Activated T-helper 1 cell treated with anti-CD3 and anti-CD28 coated beads, Interleukin-12 subunit alpha, Interleukin-12 subunit beta, Interleukin-2, Interleukin-4 antibody, amounts not matched to agents 30 ng/mL and 10 ng/mL and 1 ng/mL, durations not matched to agents 14 hours and 24 hours and 36 hours (primary cell): ENCODE data around the gene HMGXB3. TPM values are rescaled to one million over a fixed set of nuclear protein-coding genes. Genes with fewer than 3 reads are reported as not detected.
"Not testable (repeated sequence)": the region's sequence is repeated elsewhere in the genome, so short reads cannot be mapped to it uniquely, and the experiment has no call there.

Source experiments
- DNase-seq: peaks from one replicate; pipeline ENCODE4 v3.0.0; 2021; ENCODE audit warnings: low spot score
- H3K27ac Mint-ChIP-seq: one replicate; pipeline ENCODE4 v1.8.0; 2021; ENCODE audit warnings: mild to moderate bottlenecking, mixed read lengths
- H3K27me3 Mint-ChIP-seq: one replicate; pipeline ENCODE4 v1.8.0; 2022; ENCODE audit warnings: mild to moderate bottlenecking, moderate library complexity, mixed read lengths; ENCODE audit not compliant: insufficient read depth
- H3K36me3 Mint-ChIP-seq: one replicate; pipeline ENCODE4 v1.8.0; 2021; ENCODE audit warnings: low read depth, mixed read lengths
- H3K4me1 Mint-ChIP-seq: one replicate; pipeline ENCODE4 v1.8.0; 2021; ENCODE audit warnings: low read depth, mixed read lengths
- H3K4me3 Mint-ChIP-seq: one replicate; pipeline ENCODE4 v1.8.0; 2021; ENCODE audit warnings: mild to moderate bottlenecking, moderate library complexity, mixed read lengths
- H3K9me3 Mint-ChIP-seq: one replicate; pipeline ENCODE4 v1.8.0; 2021; ENCODE audit warnings: mixed read lengths
- intact Hi-C: fragments of 100-400 bp; cut with micrococcal nuclease; formaldehyde crosslinking; loops from one replicate; pipeline ENCODE4 v1.15.1; 2024
- total RNA-seq: library from RNA; stranded (reverse); gene quantifications from 2 replicates; pipeline ENCODE4 v1.2.3, GENCODE V29; 2022

Gene HMGXB3
- total RNA-seq, 1 donor from 2014 or later, result 49.1 TPM

DNA sequence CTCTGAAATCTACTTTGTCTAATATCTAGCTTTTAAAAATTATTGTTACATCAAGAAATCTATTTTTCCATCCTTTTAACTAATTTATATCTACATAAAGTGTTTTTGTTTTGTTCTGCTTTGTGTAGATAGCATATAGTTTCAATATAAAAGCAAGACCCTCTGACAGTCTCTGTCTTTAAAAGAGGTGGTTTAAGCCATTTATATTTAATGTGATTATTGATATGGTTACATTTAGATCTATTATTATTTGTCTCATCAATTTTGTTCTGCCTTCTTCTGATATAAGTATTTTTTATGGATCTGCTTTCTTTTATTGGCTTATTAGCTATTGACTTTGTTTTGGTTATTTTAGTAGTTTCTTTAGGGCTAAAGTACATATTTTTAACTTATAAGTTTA, 16.0 kb downstream of the HMGXB3 start:
- no peak for DNase-seq
- peaks cover 87% of the 10 kb centered on the region for H3K36me3 Mint-ChIP-seq

DNA sequence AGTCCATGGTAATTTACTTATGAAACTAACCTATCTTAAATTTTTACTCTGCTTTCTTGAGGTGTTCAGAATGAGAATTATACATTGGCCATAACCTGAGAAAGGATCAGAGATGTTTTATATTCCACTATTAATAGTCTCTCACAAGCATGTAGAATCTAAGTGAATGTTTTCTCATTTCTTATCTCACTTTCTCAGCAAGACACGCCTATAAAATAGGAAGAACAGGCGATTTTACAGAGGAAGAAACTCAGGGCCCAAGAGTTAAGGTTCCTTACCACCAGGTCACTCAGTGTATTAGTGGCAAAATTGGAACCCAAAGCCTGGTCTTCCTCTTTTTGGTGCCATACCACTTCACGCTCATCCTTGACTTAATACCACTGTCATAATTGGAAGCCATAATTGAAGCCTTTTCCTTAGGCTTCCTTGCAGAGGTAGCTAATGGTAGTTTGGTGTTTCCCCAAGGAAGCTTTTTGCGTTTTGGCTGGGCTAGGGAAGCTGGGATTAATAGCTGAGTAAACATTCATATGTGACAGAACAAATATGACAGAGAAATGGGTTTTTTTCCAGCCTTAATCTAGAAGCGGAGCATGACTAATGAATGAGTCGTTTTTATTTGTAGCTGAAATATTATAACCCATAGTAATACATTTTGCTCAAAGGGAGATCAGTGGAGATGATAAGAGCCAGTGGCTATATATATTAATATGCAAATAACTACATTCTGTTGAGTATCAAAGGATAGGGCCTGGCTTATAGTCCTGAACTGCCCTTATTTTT, 16.9 kb downstream of the HMGXB3 start:
- Mint-ChIP-seq H3K4me1 (peaks cover 30% of the 10 kb centered on the region), H3K27ac (no peak overlapping the region), H3K27me3 (no peaks in the 10 kb centered on the region), H3K9me3 (peaks cover 10% of the 10 kb centered on the region), H3K4me3 (no peak overlapping the region), H3K36me3 (peaks cover 90% of the 10 kb centered on the region)
- intact Hi-C loops, result no loop called here
- no peak for DNase-seq

More for the DNA sequence above, 16.0 kb downstream of the HMGXB3 start:
- Mint-ChIP-seq H3K27me3 (no peaks in the 10 kb centered on the region), H3K4me1 (peaks cover 21% of the 10 kb centered on the region), H3K4me3 (no peak overlapping the region), H3K27ac (no peak overlapping the region), H3K9me3 (peaks cover 10% of the 10 kb centered on the region)
- intact Hi-C loops, result no loop called here

DNA sequence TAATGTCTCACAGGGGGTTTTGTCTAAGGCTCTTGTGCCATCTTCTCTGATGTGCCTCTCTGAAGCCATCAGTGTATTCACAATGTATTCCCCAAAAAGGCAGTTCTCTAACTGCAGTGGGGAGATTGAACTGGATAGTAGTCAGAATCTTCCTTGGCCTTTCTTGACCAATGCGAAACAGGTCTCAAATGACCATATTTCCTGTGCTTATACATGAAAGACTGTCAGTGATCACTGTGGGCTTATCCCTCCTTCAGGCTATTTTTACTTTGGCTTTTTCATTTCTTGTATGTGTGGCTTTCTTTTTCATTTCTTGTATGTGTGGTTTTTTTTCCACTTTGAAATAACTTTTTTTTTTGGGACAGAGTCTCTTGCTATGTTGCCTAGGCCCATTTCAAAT, 19.7 kb downstream of the HMGXB3 start:
- intact Hi-C loops, result no loop called here
- Mint-ChIP-seq H3K4me3 (no peak overlapping the region), H3K9me3 (peaks cover 8% of the 10 kb centered on the region), H3K27me3 (no peaks in the 10 kb centered on the region), H3K4me1 (peaks cover 37% of the 10 kb centered on the region), H3K27ac (peak overlapping the region; percentile 68), H3K36me3 (peaks cover 73% of the 10 kb centered on the region)
- DNase-seq, result no peak

DNA sequence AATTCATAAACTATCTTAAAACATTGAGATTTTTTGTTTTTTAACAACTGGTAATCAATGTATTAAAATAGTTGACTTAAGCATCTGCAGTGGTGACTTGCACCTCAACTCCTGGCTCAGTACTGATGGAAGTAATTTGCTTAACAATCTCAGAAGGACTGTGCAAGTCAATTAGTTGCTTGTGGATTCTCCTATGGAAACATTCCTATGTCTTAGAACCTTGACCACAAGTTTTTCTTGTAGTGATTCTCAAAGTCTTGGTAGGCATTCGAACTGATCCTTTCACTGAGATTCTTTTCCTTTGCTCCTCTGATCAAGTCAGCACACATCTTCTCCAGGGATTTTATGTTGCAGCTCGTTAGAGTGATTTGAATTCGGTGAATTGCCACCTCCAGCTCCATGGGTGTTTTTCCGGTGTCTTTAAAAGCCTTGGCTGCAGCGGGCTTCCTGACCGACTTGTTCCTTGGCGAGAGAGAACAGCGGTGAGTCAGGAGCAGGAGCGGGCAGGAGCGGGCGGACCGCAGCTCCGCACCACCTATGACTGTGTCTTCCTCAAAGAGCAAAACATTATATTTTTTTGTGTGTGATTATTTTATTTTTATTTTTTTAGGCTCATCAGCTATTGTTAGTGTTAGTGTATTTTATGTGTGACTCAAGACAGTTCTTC, 21.1 kb downstream of the HMGXB3 start:
- H3K27me3 Mint-ChIP-seq, result no peaks in the 10 kb centered on the region
- intact Hi-C loops, result no loop called here
- no peak for DNase-seq
- peaks cover 66% of the 10 kb centered on the region for H3K36me3 Mint-ChIP-seq
- H3K9me3 Mint-ChIP-seq, result no peaks in the 10 kb centered on the region
- peaks cover 37% of the 10 kb centered on the region for H3K4me1 Mint-ChIP-seq
- H3K27ac Mint-ChIP-seq, result peak overlapping the region; percentile 46
- H3K4me3 Mint-ChIP-seq, result no peak overlapping the region

DNA sequence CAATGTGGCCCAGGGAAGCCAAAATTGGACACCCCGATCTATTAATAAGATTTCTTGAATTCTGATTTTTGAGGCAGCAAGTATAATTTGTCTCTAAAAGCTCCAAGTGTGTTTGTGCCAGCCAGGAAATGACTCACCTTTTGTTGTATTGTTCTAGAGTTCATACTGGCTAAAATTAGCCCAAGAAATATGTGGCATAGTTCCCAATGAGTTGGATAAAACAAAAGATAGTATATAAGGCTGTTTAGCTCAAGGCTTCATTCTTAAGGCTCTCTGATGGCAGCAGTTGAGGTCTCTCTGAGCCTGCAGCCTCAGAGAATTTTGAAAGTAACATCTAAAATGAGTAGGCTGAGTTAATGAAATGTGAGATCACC, 21.6 kb downstream of the HMGXB3 start:
- Mint-ChIP-seq H3K4me1 (peaks cover 37% of the 10 kb centered on the region), H3K36me3 (peaks cover 64% of the 10 kb centered on the region), H3K9me3 (no peaks in the 10 kb centered on the region), H3K27ac (peak overlapping the region; percentile 46), H3K4me3 (no peak overlapping the region), H3K27me3 (no peaks in the 10 kb centered on the region)
- DNase-seq, result no peak
- intact Hi-C loops, result no loop called here

DNA sequence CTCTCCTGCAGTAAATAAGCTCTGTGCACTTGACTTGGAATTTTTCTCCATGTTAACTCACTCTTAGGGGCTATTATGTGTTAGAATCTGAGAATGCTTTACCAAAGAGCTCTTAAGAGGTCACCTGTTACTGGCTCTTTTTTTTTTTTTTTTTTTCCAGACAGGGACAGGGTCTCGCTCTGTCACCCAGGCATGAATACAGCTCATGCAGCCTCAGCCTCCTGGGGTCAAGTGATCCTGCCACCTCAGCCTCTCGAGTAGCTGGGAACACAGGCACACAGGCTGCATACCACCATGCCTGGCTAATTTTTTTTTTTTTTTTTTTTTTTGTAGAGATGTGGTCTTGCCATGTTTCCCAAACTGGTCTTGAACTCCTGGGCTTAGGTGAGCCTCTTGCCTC, 22.1 kb downstream of the HMGXB3 start:
- H3K27ac Mint-ChIP-seq, result no peak overlapping the region
- intact Hi-C loops, result no loop called here
- DNase-seq, result no peak
- peaks cover 59% of the 10 kb centered on the region for H3K36me3 Mint-ChIP-seq
- H3K9me3 Mint-ChIP-seq, result no peaks in the 10 kb centered on the region
- peaks cover 37% of the 10 kb centered on the region for H3K4me1 Mint-ChIP-seq
- H3K27me3 Mint-ChIP-seq, result no peaks in the 10 kb centered on the region
- H3K4me3 Mint-ChIP-seq, result no peak overlapping the region

DNA sequence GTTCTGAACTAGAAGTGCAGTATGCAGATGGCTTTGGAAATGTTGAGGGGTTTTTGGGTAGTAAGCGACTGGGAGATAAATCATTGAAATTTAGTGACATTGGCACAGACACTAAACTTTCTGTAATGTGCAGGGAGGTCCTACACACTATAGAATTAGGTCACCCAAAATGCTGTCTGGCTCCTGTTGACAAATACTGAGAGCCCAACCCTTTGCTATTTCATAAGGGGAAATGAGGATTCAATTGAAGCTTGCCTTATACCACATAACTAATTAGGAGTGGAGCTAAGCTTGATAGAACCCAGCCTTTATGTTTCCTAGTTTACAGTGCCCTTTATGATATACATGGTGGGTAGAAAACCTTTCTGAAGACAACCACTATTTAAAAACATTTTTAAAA, 22.6 kb downstream of the HMGXB3 start:
- peaks cover 36% of the 10 kb centered on the region for H3K4me1 Mint-ChIP-seq
- intact Hi-C loops, result no loop called here
- H3K36me3 Mint-ChIP-seq, result peaks cover 59% of the 10 kb centered on the region

DNA sequence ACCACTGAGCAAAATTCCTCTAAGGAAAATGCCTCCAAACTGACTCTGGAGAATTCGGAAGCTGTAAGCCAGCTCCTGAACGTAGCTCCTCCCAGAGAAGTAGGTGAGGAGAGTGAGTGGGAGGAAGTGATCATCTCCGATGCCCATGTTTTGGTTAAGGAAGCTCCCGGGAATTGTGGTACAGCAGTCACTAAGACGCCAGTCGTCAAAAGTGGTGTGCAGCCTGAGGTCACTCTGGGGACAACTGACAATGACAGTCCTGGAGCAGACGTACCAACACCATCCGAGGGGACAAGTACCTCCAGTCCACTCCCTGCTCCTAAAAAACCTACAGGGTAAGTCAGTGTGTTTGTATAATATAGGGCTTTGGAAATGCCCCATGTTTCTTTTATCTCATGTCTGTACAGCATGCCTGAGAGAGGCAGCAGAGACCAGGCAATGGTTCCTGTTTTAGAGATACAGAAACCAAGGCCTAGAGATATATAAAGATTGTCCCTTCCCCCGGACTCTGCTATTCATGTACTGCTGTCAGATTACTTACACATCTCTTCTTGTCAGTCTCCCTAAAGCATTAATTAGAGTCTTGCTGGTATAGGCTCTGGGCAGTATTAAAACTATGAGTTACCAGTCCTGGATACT, 23.9 kb downstream of the HMGXB3 start:
- peaks cover 33% of the 10 kb centered on the region for H3K4me1 Mint-ChIP-seq
- H3K4me3 Mint-ChIP-seq, result no peak overlapping the region
- intact Hi-C loops, result no loop called here
- H3K9me3 Mint-ChIP-seq, result no peaks in the 10 kb centered on the region
- no peak for DNase-seq
- H3K27me3 Mint-ChIP-seq, result no peaks in the 10 kb centered on the region
- H3K27ac Mint-ChIP-seq, result no peak overlapping the region
- peaks cover 51% of the 10 kb centered on the region for H3K36me3 Mint-ChIP-seq

More for the DNA sequence above, 22.6 kb downstream of the HMGXB3 start:
- Mint-ChIP-seq H3K9me3 (no peaks in the 10 kb centered on the region), H3K4me3 (no peak overlapping the region), H3K27me3 (no peaks in the 10 kb centered on the region), H3K27ac (no peak overlapping the region)
- DNase-seq, result no peak

DNA sequence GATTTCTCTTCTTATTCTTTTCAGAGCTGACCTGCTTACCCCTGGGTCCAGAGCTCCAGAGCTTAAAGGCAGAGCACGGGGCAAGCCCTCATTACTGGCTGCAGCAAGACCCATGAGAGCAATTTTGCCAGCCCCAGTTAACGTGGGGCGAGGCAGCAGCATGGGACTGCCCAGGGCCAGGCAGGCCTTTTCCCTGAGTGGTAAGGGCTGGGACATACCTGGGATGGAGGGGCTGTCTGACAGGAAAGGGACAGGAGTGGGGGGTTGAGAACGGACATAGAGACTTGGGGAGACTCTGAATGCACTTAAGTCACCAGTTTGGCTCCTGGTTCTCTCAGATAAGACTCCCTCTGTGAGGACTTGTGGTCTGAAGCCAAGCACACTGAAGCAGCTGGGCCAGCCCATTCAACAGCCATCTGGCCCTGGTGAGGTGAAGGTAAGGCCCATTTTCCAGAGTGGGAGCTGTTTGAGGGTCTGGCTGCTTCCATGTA, 26.2 kb downstream of the HMGXB3 start:
- Mint-ChIP-seq H3K36me3 (peaks cover 44% of the 10 kb centered on the region), H3K27me3 (no peaks in the 10 kb centered on the region), H3K4me1 (peaks cover 19% of the 10 kb centered on the region), H3K9me3 (no peaks in the 10 kb centered on the region), H3K4me3 (no peak overlapping the region), H3K27ac (no peak overlapping the region)
- intact Hi-C loops, result no loop called here
- DNase-seq, result no peak

DNA sequence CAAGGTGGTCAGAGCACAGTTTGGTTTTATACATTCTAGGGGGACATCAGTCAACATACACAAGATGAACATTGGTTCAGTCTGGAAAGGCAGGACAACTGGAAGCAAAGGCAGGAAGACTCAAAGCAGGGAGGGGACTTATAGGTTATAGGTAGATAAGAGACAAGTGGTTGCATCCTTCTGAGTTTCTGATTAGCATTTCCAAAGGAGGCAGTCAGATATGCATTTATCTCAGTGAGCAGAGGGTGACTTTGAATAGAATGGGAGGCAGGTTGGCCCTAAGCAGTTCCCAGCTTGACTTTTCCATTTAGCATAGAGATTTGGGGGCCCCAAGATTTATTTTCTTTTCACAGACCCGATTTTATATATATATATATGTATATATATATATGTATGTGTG, 27.5 kb downstream of the HMGXB3 start:
- intact Hi-C loops, result loop anchor here (2.0 kb wide), 1 partner anchor 25 kb away; no protein-coding TSS in a partner anchor
- DNase-seq, H3K4me1 Mint-ChIP-seq, H3K9me3 Mint-ChIP-seq, H3K4me3 Mint-ChIP-seq, H3K27ac Mint-ChIP-seq, H3K27me3 Mint-ChIP-seq: not testable (repeated sequence)
- H3K36me3 Mint-ChIP-seq, result peaks cover 45% of the 10 kb centered on the region

DNA sequence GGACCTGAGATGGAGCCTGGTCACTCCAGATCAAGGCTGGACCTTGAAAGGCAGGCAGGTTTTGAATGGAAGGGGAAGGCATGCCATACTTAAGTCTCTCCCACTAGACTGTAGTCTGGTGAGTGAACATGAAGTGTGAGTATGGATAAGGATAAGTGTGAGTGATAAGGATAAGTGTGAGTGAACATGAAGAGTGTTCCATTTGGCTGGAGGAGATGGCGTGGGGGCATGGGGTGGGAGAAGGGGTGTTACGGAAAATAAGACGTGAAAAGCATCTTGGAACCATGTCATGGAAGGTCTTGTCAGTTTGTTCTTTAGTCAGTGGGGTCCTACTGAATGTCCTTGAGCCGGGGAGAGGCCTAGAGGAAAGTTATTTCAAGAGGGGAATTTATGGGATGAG, 32.8 kb downstream of the HMGXB3 start:
- intact Hi-C loops, result no loop called here
- Mint-ChIP-seq H3K36me3 (peaks cover 67% of the 10 kb centered on the region), H3K4me1 (peaks cover 5% of the 10 kb centered on the region), H3K27ac (no peak overlapping the region), H3K9me3 (no peaks in the 10 kb centered on the region), H3K27me3 (no peaks in the 10 kb centered on the region), H3K4me3 (no peak overlapping the region)
- DNase-seq, result no peak

DNA sequence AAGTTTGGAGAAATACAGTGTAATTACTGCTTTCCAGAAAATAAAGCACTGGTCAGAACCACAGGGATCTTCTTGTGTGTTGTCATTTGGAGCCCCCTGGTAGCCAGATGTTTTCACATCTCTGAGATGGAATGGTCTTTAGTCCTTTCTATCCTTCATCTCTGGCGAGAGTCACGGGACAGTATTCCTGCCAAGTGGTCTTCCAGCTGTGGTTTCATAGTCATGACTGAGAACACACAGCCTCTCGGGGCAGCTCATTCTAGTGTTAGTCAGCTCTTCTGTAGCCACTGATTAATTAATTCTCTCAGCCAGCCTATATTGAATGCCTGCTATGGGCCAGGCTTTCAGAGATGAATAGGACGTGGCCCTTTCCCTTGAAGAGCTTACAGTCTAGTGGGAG, 34.1 kb downstream of the HMGXB3 start:
- H3K4me1 Mint-ChIP-seq, result peaks cover 2% of the 10 kb centered on the region
- no peaks in the 10 kb centered on the region for H3K9me3 Mint-ChIP-seq
- no peak for DNase-seq
- peaks cover 67% of the 10 kb centered on the region for H3K36me3 Mint-ChIP-seq
- intact Hi-C loops, result no loop called here
- no peak overlapping the region for H3K4me3 Mint-ChIP-seq
- H3K27ac Mint-ChIP-seq, result no peak overlapping the region
- H3K27me3 Mint-ChIP-seq, result no peaks in the 10 kb centered on the region
